ENCODE data around the gene KIF16B. TPM values are rescaled to one million over a fixed set of nuclear protein-coding genes. Genes with fewer than 3 reads are reported as not detected.
A peak's percentile ranks its signal among the peaks of the same experiment; 100 is the strongest.

The KIF16B gene
- total and polyA plus RNA-seq, 2 of the 13 experiments (the other 11 are each of a cell fraction or from before 2014, with no cell fraction given), result 6.9 to 18.0 TPM

DNA sequence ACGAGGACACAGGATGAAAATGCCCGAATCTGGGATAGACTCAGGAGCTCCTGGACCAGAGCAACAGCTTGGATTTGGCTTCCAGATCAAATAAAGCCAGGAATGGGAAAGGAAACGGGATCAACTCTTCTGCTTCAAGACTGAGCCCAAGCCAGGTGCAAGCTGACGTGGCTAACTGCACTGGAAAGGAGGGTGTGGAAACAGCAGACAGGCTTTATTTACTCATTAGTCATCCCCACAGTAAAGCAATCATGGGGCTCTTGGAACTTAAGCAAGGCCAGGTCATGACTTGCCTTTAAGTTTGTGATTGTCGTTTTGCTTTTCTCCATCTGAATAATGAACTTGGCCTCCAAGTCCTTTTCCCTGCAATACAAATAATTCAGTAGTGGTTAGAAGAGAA is 45.2 kb downstream of the KIF16B start (continued):
- no peak; the same call in 1 of the 2 replicates for TF ChIP-seq JUN (CRISPR knock-in tag; IDR thresholded peaks at IDR 0.05)
- TF ChIP-seq ZFX (CRISPR knock-in tag; IDR thresholded peaks at IDR 0.05; ENCODE audit: low read depth), result 0 out of 2 replicates have a peak, but pooled peaks have one; percentile 15
- TF ChIP-seq KLF9 (CRISPR knock-in tag; IDR thresholded peaks at IDR 0.05; ENCODE audit: low read depth), result no peak
- TF ChIP-seq, protein P1, sequence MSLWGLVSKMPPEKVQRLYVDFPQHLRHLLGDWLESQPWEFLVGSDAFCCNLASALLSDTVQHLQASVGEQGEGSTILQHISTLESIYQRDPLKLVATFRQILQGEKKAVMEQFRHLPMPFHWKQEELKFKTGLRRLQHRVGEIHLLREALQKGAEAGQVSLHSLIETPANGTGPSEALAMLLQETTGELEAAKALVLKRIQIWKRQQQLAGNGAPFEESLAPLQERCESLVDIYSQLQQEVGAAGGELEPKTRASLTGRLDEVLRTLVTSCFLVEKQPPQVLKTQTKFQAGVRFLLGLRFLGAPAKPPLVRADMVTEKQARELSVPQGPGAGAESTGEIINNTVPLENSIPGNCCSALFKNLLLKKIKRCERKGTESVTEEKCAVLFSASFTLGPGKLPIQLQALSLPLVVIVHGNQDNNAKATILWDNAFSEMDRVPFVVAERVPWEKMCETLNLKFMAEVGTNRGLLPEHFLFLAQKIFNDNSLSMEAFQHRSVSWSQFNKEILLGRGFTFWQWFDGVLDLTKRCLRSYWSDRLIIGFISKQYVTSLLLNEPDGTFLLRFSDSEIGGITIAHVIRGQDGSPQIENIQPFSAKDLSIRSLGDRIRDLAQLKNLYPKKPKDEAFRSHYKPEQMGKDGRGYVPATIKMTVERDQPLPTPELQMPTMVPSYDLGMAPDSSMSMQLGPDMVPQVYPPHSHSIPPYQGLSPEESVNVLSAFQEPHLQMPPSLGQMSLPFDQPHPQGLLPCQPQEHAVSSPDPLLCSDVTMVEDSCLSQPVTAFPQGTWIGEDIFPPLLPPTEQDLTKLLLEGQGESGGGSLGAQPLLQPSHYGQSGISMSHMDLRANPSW (CRISPR knock-in tag; IDR thresholded peaks at IDR 0.05; ENCODE audit: borderline replicate concordance), result no peak
- 0 out of 2 replicates have a peak, but pooled peaks have one; percentile 27 for TF ChIP-seq DPF2 (CRISPR knock-in tag; IDR thresholded peaks at IDR 0.05; ENCODE audit: borderline replicate concordance, low read depth)
- TF ChIP-seq, protein P2, sequence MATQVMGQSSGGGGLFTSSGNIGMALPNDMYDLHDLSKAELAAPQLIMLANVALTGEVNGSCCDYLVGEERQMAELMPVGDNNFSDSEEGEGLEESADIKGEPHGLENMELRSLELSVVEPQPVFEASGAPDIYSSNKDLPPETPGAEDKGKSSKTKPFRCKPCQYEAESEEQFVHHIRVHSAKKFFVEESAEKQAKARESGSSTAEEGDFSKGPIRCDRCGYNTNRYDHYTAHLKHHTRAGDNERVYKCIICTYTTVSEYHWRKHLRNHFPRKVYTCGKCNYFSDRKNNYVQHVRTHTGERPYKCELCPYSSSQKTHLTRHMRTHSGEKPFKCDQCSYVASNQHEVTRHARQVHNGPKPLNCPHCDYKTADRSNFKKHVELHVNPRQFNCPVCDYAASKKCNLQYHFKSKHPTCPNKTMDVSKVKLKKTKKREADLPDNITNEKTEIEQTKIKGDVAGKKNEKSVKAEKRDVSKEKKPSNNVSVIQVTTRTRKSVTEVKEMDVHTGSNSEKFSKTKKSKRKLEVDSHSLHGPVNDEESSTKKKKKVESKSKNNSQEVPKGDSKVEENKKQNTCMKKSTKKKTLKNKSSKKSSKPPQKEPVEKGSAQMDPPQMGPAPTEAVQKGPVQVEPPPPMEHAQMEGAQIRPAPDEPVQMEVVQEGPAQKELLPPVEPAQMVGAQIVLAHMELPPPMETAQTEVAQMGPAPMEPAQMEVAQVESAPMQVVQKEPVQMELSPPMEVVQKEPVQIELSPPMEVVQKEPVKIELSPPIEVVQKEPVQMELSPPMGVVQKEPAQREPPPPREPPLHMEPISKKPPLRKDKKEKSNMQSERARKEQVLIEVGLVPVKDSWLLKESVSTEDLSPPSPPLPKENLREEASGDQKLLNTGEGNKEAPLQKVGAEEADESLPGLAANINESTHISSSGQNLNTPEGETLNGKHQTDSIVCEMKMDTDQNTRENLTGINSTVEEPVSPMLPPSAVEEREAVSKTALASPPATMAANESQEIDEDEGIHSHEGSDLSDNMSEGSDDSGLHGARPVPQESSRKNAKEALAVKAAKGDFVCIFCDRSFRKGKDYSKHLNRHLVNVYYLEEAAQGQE (IDR thresholded peaks at IDR 0.05; ENCODE audit: borderline replicate concordance in 1 of 2, low read depth in 1 of 2, low read length in 2 of 2), result no peak
- TF ChIP-seq ZNF225 (CRISPR knock-in tag; IDR thresholded peaks at IDR 0.05), result no peak
- 0 out of 2 replicates have a peak, but pooled peaks have one; percentile 21 for TF ChIP-seq ISL2 (CRISPR knock-in tag; IDR thresholded peaks at IDR 0.05)
- TF ChIP-seq ZNF564 (CRISPR knock-in tag; IDR thresholded peaks at IDR 0.05), result no peak
- TF ChIP-seq IRF2 (CRISPR knock-in tag; IDR thresholded peaks at IDR 0.05), result peak; percentile 61; the same call in 1 of the 2 replicates
- TF ChIP-seq RXRA (CRISPR knock-in tag; IDR thresholded peaks at IDR 0.05), result peak; percentile 36; the same call in 1 of the 2 replicates
- no peak for TF ChIP-seq HDAC1 (CRISPR knock-in tag; IDR thresholded peaks at IDR 0.05)
- TF ChIP-seq SOX5 (CRISPR knock-in tag; IDR thresholded peaks at IDR 0.05; ENCODE audit: borderline replicate concordance), result peak; percentile 51; the same call in 1 of the 2 replicates
- no peak for TF ChIP-seq BRCA1 (CRISPR knock-in tag; IDR thresholded peaks at IDR 0.05)
- TF ChIP-seq, protein P3, sequence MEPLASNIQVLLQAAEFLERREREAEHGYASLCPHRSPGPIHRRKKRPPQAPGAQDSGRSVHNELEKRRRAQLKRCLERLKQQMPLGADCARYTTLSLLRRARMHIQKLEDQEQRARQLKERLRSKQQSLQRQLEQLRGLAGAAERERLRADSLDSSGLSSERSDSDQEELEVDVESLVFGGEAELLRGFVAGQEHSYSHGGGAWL (CRISPR knock-in tag; IDR thresholded peaks at IDR 0.05), result no peak
- no peak for TF ChIP-seq ZNF343 (CRISPR knock-in tag; IDR thresholded peaks at IDR 0.05)
- no peak for TF ChIP-seq ZNF468 (CRISPR knock-in tag; IDR thresholded peaks at IDR 0.05)
- TF ChIP-seq MEF2D (CRISPR knock-in tag; IDR thresholded peaks at IDR 0.05), result no peak
- no peak for TF ChIP-seq SRSF1 (optimal IDR thresholded peaks at IDR 0.05; ENCODE audit: low read depth, low read length)
- TF ChIP-seq, protein P4, sequence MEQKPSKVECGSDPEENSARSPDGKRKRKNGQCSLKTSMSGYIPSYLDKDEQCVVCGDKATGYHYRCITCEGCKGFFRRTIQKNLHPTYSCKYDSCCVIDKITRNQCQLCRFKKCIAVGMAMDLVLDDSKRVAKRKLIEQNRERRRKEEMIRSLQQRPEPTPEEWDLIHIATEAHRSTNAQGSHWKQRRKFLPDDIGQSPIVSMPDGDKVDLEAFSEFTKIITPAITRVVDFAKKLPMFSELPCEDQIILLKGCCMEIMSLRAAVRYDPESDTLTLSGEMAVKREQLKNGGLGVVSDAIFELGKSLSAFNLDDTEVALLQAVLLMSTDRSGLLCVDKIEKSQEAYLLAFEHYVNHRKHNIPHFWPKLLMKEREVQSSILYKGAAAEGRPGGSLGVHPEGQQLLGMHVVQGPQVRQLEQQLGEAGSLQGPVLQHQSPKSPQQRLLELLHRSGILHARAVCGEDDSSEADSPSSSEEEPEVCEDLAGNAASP (CRISPR knock-in tag; IDR thresholded peaks at IDR 0.05; ENCODE audit: borderline replicate concordance), result 0 out of 2 replicates have a peak, but pooled peaks have one; percentile 16
- no peak for TF ChIP-seq ZFY (CRISPR knock-in tag; IDR thresholded peaks at IDR 0.05)
- TF ChIP-seq MED1 (CRISPR knock-in tag; IDR thresholded peaks at IDR 0.05), result 0 out of 2 replicates have a peak, but pooled peaks have one; percentile 36
- TF ChIP-seq TCF12 (IDR thresholded peaks at IDR 0.05), result no peak
- no peak for TF ChIP-seq TCF12 (CRISPR knock-in tag; IDR thresholded peaks at IDR 0.05)
- no peak for TF ChIP-seq TEAD2 (CRISPR knock-in tag; IDR thresholded peaks at IDR 0.05)
